Measurements from ENCODE around the gene MRPL48.
"Not testable (repeated sequence)": the region's sequence is repeated elsewhere in the genome, so short reads cannot be mapped to it uniquely, and the experiment has no call there.

Gene MRPL48

DNA sequence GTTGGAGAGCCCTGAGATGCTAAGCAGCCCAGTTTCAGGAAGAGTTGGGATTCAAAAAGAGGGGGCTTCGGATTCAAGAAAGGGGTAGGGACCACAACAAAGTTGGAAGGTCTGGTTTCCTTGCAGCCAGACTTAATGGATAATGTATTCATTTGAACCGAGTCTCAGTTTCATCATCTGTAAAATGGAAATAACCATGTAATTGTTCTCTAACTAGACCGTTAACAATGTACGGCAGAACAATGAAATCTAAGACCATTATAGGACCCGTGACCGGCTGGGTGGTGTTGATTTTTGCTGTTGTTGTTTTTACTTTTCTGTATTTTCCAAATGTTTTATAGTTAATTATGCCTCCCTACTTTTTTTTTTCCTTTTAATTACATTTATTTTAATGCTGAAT, 6.4 kb upstream of the MRPL48 start:
- DNase-seq = no peak

- DNase-seq = no peak
Observed at GRCh38 chr11:73783483-73784020, 4.1 kb upstream of the MRPL48 start.

DNA sequence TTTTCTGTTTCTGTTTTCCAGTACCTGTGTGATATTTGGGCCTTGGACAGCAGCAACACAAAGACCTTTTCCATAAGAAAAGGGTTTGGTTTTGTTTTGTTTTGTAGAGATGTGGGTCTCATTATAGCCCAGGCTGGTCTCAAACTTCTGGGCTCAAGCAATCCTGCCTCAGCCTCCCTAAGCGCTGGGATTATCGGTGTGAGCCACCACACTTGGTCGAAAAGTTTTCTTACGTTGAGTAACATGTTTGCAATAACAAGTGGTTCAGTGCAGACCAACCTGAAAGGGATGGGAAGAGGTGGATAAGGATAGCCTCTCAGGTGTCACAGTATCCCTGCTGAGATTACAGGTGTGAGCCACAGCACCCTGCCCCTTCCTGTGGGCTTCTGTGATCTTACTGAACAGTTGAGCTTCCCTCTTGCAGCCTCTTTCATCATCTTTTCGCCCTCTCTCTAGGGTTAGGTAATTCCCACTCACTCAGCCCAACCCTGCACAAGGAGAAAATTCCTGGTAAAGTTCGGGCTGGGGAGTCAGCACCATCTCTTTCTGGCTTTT, 3.5 kb upstream of the MRPL48 start:
- no peak for DNase-seq

DNA sequence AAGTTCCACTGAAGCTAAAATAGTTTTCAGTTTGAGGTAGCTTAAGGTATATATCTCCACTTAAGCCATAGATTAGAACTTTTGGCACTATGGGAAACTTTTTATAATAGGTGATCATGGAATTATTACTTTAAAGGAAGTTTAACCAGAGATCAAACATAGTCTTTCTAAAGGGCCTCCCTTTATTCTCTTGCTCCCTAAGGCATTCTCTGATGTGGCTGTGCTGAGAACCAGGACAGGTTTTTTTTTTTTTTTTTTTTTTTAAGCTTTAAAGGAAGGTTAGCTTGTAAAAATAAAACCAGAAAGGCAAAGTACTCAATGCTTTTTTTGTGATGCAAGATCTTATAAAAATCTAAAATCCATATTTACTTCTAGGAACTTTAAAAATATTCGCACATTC, 2.9 kb upstream of the MRPL48 start:
- DNase-seq = no peak

- DNase-seq = not testable (repeated sequence)
Observed at GRCh38 chr11:73785467-73785866, 2.2 kb upstream of the MRPL48 start.

- DNase-seq = no peak
Observed at GRCh38 chr11:73787051-73787642, 527 bp upstream of the MRPL48 start.

DNA sequence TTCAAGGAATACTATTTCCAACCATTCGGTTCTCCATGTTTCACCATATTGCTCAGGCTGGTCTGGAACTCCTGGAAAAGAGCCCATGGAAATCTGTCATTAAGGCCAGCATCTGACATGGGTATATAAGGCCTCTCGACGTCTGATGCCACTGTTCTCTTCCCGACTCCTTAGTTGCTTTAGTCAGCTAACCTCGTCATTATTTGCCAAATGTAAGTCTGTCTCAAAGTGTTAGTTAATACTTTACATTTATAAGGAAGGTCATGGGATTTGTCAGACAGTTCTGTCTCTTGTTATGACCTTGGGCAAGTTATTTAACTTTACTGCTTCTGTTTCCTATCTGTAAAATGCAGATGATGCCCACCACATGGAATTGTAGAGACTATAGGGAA, 1.6 kb downstream of the MRPL48 start:
- no peak for DNase-seq

- no peak for DNase-seq
Observed at GRCh38 chr11:73792584-73792983, 4.9 kb downstream of the MRPL48 start.

DNA sequence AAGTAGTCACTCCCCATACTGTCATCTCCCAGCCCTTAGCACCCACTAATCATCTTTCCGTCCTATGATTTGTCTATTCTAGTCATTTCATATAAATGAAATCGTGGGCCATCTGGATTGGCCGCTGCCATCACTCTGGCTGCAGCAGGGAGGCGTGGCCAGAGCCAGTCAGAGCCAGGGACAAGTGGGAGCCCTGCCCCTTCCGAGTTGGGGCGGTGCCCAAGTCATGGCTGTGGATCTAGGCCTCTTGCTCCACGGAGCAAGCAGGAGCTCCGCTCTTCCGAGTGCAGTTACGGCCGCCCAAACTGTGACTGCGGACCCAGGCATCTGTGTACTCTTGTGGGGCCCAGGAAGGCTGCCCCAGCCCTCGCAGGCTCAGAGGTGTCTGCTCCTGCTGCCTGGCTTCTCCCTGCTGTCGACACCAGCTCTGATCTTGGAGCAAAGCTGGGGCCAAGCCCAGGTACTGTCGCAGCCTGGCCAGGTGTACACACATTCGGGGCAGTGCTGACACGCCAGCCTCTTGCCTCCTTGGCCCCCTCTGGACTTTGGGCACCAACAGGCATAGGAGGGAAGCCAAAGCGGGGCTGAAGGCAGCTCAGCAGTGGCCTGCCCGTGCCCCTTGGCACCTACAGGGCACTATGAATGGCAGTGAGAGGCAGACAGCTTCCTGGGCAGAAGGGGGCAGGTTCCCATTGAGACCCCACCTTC, 8.4 kb downstream of the MRPL48 start:
- no peak for DNase-seq

- no peak for DNase-seq
Observed at GRCh38 chr11:73797457-73797856, 9.8 kb downstream of the MRPL48 start.

GRCh38 chr11:73800276-73800806, 12.7 kb downstream of the MRPL48 start:
- no peak for DNase-seq

DNA sequence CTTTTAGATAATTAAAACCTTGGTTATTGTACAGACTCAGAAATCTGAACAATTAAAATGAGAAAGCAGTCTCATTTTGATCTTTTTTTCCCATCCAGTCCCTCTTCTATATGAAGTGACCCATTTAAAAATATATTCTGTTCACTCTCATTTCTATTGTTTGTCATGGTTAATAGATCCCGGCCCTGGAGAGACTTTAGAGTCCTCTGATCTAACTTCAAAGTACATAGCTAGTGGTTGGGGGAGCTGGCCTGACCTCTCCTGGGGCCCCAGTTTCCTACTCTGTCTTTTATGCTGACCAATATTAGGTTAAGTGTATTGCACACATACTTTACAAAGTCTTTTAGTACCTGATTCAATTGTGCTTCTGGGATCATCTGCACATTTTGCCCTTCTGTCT, 13.5 kb downstream of the MRPL48 start:
- DNase-seq = no peak

DNA sequence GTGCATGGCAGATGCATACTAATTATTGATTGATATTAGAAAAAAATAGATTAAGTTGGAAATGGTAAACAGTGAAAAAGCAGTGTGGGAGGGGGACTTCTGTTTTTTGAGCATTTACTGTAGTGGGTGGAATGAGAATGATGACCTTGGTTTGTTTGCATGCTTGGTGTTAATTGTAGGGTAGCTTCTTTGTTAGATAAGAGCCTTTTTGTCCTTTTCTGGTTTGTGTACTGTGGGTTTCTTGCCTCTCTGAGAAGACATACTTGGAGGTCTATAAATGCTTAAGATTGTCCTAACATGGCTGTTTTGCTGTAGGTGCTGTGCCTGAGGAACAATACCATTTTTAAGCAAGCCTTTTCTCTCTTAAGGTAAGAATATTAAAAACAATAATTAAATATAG, 17.0 kb downstream of the MRPL48 start:
- no peak for DNase-seq

DNA sequence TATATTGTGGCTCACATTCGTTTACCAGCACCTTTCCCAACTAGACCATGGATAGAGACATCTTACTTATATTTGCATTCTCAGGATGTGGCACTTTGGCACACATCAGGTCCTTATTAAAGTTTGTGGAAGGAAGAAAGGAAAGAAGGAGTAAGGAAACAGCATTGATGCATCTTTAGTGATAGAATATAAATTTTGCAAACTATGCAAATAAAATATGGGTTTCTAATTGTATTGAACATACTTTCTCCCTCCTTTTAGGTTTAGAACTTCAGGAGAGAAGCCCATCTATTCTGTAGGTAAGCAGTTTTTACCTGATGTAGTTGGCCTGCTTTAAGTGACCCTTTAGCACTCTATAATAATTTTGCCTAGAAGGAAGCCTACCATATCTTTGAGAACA, 20.4 kb downstream of the MRPL48 start:
- no peak for DNase-seq

GRCh38 chr11:73810637-73811036, 23.0 kb downstream of the MRPL48 start:
- DNase-seq = no peak

GRCh38 chr11:73812234-73812633, 24.6 kb downstream of the MRPL48 start:
- DNase-seq = no peak

DNA sequence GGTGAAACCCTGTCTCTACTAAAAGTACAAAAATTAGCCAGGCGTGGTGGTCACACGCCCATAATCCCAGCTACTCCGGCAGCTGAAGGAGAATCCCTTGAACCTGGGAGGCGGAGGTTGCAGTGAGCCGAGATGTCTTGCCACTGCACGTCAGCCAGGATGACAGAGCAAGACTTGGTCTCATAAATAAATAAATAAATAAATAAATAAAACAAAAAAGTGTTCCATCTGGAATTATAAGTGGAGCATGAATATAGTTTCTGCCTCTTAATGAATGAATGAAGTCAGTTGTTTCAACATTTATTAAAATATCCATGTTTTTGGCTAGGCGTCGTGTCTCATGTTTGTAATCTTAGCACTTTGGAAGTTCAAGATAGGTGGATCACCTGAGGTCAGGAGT, 27.1 kb downstream of the MRPL48 start:
- no peak for DNase-seq

DNA sequence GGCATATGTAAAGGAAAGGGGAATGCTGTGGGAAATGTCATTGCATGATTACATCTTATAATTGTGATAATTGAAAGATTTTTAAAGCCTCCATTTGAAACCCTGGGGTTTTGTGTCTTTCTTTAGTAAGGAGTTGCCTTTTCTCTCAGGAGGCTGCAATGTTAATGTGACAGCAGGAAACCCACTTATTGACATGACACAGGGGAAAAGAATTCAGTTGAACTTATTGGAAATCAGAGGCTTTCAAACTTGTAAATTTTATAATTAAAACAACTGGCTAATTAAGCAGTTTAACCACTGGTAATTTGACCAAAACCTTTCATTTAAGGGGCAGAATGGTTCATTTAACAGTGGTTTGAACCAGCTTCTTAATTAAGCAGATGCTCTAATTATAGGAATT, 31.2 kb downstream of the MRPL48 start:
- no peak for DNase-seq

- no peak for DNase-seq
Observed at GRCh38 chr11:73830261-73830660, 42.6 kb downstream of the MRPL48 start.

GRCh38 chr11:73833067-73833466, 45.4 kb downstream of the MRPL48 start:
- no peak for DNase-seq

DNA sequence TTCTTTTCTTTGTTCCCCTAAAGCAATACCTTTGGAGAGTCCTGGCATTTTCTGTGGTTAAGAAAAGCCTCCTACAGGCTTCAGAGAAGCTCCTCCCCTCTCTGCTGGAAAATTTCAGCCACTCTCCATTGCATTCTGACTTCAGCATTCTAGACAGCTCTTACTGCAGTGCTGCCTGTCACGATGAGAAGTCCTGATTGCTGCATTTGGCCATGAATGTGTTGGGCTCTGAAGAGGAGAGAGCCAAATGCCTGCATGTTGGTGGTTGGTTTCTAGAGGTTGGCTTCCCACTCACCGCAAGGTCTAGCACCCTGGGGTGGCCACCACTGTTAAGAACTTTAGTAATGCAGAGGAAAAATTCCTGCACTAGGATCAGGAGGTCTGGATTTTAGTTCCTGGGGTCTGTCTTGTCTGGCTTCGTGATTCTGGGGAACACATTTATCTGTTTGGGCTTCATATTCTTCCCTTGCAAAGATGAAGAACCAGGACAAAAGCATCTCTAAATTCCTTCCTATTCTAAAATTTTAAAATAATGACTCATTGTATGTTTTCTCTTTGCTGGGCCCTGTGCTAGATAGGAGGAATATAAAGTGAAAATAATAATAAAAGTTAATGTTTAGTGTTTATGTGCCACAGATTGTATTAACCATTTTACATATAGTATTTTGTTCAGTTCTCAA, 50.9 kb downstream of the MRPL48 start:
- no peak for DNase-seq

DNA sequence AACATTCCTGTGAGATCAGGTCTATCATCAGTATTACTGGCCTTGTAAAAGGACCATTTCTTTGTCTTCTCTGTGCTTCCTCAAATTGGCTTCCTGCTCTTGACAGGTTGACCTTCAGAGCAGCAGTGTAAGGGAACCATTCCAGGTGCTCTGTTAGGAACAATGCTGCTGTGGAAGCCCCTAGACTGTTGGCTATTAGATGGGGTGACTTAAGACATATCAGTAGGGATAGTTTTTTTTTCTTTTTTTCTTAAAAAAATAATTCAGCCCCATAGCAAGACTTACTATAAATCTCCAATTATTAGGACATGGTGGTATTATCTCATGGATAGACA, 51.4 kb downstream of the MRPL48 start:
- no peak for DNase-seq

- no peak for DNase-seq
Observed at GRCh38 chr11:73851046-73851764, 63.5 kb downstream of the MRPL48 start.
